Activated T-helper 9 cell treated with anti-CD3 and anti-CD28 coated beads, Interleukin-2, amount 50 U/mL, for 16 hours (primary cell): Measurements from ENCODE around the gene PTPA.

ENCODE experiments used
- DNase-seq: peaks from one replicate; pipeline ENCODE4 v3.0.0-alpha.2; 2020; ENCODE audit warnings: low read depth

The PTPA gene

DNA sequence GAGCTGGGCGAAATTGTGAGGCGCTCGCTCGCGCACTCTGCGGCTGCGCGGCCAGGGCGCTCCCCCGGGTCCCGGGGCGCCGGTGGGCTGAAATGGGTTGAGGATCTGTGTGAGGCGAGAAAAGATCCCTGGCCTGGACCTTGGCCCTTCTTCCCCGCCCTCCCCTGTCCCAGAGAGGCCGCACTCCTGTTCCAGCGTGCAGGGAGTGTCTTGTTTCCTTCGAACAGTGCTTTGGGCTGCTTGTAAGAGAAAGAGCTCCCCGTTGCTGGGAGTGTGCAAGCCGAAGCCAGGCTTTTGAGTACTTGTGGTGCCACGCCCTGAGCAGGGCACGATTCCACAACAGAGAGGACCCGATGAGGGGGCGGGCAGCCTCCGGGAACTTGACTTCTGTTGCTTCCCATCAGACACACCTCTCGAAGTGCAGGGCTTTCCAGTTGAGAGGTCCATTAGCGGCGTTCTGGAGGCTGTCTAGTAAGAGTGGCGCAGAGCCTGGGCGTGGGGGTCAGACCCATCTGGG lies 29.8 kb upstream of the PTPA start:
- no peak for DNase-seq

GRCh38 chr9:129084087-129084486 lies 27.1 kb upstream of the PTPA start:
- DNase-seq: no peak

GRCh38 chr9:129089246-129089645 lies 22.0 kb upstream of the PTPA start:
- no peak for DNase-seq

GRCh38 chr9:129093602-129094386 lies 17.4 kb upstream of the PTPA start:
- no peak for DNase-seq

DNA sequence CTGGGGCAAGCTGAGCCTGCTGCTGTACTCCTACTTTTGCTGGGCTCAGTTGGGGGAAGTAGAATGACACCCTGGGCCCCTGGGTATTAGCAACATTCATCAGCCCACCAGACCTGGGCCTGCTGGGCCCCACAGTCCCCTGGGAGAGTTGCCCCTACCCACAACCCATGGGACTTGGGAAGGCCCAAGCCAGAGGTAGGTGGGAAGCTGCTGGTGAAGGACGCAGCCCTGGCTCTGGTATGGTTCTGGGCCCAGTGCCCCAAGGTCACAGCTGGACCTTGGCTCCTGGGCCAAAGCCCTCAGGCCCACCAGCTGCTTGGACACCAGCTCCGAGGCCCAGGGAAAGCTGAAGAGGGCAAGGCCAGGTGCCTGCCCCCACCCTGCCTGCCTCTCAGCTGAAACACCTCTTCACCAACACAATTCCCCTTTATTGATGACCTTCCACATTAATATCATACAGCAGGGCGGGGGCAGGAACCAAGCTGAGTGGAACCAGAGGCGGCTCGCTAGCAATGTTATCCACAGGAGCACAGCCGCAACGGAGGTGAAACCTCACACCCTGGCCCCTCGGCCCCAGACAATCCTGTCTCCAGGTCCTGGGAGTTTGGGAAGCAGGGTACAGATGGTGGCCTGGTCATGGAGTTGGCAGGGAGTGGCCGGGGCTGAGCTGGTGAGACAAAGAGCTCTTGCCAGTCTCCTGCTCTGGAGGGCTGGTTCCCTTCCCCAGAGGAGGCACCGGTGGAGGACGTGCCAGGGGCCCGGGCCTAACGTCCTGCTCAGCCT lies 16.6 kb upstream of the PTPA start:
- DNase-seq: no peak

- DNase-seq: no peak
These were observed 16.0 kb upstream of the PTPA start for GRCh38 chr9:129095170-129095667.

GRCh38 chr9:129095908-129096307 lies 15.3 kb upstream of the PTPA start:
- no peak for DNase-seq

DNA sequence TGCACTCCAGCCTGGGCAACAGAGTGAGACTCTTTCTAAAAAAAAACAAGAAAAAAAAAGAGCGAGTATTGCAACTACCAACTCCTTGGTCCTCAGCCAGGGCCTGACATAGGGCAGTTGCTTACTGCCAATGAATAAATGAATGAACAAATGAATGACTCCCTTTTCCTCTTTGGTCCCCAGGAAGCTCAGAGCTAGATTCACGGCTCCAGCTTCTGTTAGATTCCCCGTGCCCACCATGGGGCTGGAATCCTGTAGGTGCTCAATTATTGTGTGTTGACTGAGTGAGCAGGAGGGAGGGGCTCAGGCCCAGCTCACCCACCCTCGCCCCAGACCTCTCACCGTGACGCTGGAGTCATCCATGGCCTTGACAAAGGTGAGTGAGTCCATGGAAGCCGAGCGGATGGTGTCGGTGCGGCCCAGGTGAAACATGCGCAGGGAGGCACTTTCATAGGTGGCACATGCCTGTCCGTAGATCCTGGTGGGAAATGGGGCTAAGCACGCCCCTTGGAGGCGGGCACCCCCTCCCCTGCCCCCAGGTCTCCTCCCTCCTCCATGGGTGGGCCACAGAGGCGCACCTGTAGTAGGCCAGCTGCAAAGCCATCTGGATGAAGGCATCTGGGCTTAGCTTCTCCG lies 13.4 kb upstream of the PTPA start:
- no peak for DNase-seq

DNA sequence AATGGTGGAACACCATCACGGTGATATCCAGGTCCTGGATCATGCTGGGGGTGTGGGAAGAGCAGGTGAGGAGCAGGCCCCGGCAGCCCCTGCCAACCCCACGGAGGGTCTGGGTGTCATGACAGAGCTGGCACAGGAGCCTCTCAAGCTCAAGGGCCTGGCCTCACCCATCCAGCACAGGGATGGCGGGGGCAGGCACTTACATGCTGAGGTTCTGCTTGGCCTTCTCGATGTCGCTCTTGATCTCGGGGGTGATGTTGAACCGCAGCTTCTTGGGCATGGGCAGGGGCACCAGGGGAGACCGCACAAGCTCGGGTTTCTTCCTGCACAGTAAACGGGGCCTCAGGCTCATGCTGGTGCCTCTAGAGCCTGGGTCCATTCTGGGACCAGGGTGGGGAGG lies 12.9 kb upstream of the PTPA start:
- DNase-seq: no peak

DNA sequence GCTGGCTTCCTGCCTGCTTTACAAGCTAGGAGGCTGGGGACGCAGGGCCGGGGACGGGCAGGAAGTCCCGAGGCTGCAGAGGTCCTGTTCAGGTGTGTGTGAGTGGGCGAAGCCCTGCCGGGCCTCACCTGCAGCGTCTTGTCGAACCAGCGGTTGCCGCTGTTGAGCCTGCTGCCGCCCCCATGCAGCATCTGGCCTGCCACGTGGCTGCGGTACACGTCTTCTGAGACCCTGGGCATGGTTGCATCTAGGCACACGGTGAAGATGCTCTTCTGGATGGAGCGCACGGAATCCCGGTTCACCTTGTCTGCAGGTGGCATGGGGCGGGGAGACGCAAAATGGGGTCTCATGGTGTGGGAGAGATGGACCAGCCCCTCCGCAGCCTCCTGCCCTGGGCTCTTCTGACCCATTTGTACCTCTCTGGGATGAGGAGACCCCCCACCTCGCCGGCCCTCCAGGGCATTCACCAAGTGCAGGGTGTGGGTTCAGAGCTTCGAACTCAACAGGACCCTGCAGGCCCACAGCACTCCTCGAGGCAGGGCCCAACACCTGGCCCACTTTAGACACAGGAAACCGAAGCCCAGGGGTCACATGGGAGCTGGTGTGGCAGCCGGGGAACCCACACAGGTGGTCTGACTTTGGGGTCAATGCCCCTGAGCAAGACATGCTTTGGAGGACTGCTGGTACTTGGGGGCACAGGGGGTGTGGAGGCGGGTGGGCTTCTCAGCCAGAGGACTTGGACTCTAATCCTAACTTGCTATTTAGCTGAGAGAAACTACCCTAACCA lies 10.6 kb upstream of the PTPA start:
- DNase-seq: no peak

DNA sequence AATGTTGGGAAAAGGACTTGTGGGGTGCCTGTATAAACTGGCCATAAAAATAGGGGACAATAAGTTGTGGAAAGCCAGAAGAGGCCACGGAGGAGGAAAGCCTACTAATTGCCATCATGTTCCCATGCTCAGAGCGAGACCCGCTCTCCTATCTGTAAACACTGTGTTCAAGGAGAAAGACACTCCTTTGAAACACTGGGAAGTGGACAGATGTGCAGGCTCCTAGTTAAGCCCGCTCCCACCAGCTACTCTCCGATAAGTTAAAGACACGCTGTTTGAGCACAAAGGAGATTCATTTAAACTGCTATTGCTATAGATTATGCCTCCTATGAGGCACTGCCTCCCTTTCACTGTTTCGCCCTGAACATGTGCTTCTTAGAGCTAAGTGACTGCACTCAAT lies 9.9 kb upstream of the PTPA start:
- no peak for DNase-seq

DNA sequence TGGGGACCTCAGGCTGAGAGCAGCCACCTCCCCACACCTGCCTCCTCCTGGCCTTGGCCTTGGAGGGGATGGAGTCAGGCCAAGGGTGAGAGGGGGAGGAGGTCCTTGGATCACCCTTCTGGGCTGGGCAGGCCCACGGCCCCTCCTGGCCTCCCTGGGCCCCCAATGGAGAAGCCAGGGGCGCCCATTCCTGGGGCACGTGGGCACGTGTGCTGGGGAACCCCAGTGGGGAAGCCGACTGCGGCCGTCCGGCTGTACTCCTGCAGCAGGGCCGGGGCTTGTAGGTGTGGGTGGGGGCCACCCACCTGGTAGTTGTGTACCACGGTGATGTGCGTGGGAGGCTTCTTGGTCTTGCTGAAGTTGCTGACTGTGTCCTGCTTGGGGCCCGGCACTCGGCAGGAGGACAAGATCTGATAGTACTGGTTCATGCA lies 9.1 kb upstream of the PTPA start:
- DNase-seq: no peak

DNA sequence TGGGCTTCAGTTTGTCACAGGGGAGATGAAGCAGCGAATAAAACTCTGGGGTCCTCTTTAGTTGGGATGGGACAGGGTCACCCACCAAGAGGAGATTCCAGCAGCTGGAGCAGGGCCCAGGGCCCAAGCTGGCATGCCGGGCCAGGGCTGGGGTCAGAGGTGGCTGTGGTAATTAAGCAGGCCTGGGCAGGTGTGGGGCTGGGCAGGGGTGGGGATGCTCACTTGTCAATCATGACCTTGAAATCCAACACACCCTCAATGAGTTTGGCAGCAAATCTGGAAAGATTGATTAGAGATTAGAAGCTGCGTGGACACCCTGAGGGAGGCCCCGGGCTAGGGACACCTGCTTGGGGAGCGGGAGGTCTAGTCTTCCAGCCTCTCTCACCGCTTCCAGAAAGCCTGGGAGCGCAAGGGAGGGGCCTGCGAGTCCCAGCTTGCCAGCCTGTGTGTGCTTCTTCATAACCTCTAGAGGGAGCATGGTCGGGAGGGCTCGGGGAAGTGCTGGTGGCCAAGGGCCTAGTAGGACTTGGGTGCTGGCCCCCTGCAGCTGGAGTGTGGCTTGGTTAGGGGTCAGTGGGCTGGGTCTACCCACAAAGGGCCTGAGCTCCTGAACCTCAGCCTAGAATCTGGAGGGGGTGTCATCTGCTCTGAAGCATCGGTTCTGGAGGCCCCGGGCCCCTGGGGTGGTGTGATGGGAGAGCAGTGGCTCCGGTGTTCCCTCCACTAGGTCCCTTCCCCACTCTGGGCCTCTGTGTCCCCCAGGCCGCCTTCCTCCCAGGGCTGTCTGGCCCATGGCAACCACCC lies 8.2 kb upstream of the PTPA start:
- DNase-seq: no peak

DNA sequence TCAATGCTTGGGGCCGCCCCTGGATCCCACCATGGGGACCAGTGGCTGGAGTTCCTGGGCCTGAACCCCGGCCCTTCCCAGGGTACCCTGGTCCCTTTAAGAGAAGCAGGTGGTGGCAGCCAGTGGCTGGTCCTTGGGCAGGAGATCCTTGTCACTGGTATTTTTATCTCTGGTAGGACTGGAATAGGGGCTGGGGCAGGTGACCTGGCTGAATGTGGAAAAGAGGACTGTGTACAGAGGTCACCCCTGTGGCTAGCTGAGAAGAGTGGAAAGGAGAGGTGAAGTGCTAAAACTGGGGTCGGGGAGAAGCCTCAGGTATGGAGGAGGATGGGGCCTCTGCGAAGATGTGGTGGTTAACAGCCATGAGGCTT lies 7.6 kb upstream of the PTPA start:
- no peak for DNase-seq

GRCh38 chr9:129104051-129104450 lies 7.2 kb upstream of the PTPA start:
- no peak for DNase-seq

- no peak for DNase-seq
These were observed 5.1 kb upstream of the PTPA start for GRCh38 chr9:129105857-129106694.

GRCh38 chr9:129107651-129108050 lies 3.6 kb upstream of the PTPA start:
- no peak for DNase-seq

DNA sequence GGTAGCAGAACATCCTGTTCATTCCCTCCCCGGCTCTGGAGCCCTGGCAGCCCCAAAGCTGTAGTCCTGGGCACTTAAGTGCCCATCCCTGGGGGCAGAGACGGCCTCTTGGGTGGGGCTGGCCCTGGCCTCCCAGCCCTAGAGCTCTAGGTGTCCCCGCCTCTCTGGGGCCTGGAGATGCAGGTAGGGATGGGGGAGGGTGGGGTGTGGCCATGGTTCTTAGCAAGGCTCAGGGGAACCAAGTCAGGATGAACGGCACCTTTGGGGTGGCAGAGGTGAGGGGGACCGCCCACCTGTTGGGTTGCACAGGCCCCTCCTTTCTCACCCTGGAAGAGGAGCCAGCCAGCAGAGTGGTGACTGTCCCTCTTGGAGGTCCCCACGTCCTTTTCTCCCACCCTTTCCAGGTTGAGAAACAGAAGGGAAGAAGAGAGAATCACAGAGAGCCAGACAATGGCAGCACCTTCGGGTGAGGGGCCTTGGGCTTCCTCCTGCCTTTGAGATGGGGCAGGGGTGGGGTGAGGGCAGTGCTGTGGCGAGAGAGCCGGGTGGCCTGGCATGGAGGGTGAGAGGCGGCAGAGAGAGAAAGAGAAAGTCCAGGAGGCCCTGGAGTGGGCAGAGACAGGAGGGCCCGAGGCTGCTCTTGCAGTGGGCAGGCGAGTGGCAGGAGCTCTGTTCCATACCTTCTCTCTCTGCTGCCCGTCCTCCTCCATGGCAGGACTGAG lies 3.0 kb upstream of the PTPA start:
- no peak for DNase-seq

GRCh38 chr9:129108805-129109536 lies 2.2 kb upstream of the PTPA start:
- no peak for DNase-seq
